A673 (cell line): ENCODE data around the gene IGFL2. TPM values are rescaled to one million over a fixed set of nuclear protein-coding genes. Genes with fewer than 3 reads are reported as not detected.
"Not testable (repeated sequence)": the region's sequence is repeated elsewhere in the genome, so short reads cannot be mapped to it uniquely, and the experiment has no call there.

Source experiments
- BruUV-seq: library from RNA; stranded (reverse); fragments of 400-500 nt; replicated peaks from 2 replicates; lab custom pipeline; 2021; lab: Mats Ljungman, UMichigan
- CTCF ChIA-PET: fragments of 300-600 bp; sonication (Branson Sonifier 250); formaldehyde crosslinking; loops from one replicate; lab custom pipeline; 2022; ENCODE audit warnings: antibody characterized with exemption; lab: Charles Lee
- POLR2A ChIA-PET: fragments of 300-600 bp; sonication (Branson Sonifier 250); formaldehyde crosslinking; loops from one replicate; lab custom pipeline; 2022; ENCODE audit warnings: antibody characterized with exemption; ENCODE audit not compliant: low non-redundant PET; lab: Charles Lee
- DNase-seq: peaks from one replicate; pipeline ENCODE4 v3.0.0-alpha.2; 2015; ENCODE audit warnings: low spot score
- H3K27ac ChIP-seq: fragments of 200-600 bp; sonication (generic); 2 replicates; pipeline ENCODE4 v1.5.1; 2016; ENCODE audit warnings: mixed run types, low read depth, mild to moderate bottlenecking, mixed read lengths, antibody characterized with exemption, low read length; ENCODE audit not compliant: poor library complexity, severe bottlenecking
- H3K27me3 ChIP-seq: fragments of 200-600 bp; sonication (generic); replicated peaks from 2 replicates; pipeline ENCODE4 v1.6.1; 2017; ENCODE audit warnings: mixed run types, low read depth, mild to moderate bottlenecking, mixed read lengths, antibody characterized with exemption, low read length; ENCODE audit not compliant: insufficient read depth, poor library complexity
- H3K36me3 ChIP-seq: fragments of 200-600 bp; sonication (generic); 2 replicates; pipeline ENCODE4 v1.6.1; 2016; ENCODE audit warnings: mixed run types, mild to moderate bottlenecking, mixed read lengths, antibody characterized with exemption, low read length; ENCODE audit not compliant: insufficient read depth, poor library complexity, severe bottlenecking
- H3K4me1 ChIP-seq: fragments of 200-600 bp; sonication (generic); 2 replicates; pipeline ENCODE4 v1.6.1; 2017; ENCODE audit warnings: mixed run types, mild to moderate bottlenecking, mixed read lengths, antibody characterized with exemption, low read length; ENCODE audit not compliant: insufficient read depth, poor library complexity, severe bottlenecking
- H3K4me3 ChIP-seq: fragments of 200-600 bp; sonication (generic); 2 replicates; pipeline ENCODE4 v1.5.1; 2016; ENCODE audit warnings: low read depth, mixed run types, mild to moderate bottlenecking, mixed read lengths, low read length; ENCODE audit not compliant: poor library complexity, severe bottlenecking
- H3K9me3 ChIP-seq: fragments of 200-600 bp; sonication (generic); 2 replicates; pipeline ENCODE4 v1.6.1; 2016; ENCODE audit warnings: mixed run types, low read depth, mild to moderate bottlenecking, mixed read lengths, antibody characterized with exemption, low read length; ENCODE audit not compliant: poor library complexity, severe bottlenecking
- EZH2 ChIP-seq: fragments of 200-600 bp; sonication (generic); IDR thresholded peaks from 2 replicates; pipeline ENCODE4 v1.6.1; 2017; ENCODE audit warnings: borderline replicate concordance, low read depth, mild to moderate bottlenecking, mixed read lengths, antibody characterized with exemption, low read length; ENCODE audit not compliant: poor library complexity, severe bottlenecking
- intact Hi-C: fragments of 100-400 bp; cut with micrococcal nuclease; formaldehyde crosslinking; loops from one replicate; pipeline ENCODE4 v1.10.0; 2022; ENCODE audit not compliant: unreplicated experiment
- total RNA-seq: library from RNA; stranded (reverse); gene quantifications from 2 replicates; pipeline ENCODE4 v1.2.3, GENCODE V29; 2021
- TF ChIP-seq, protein P1 (sequence below): fragments of 300-800, 200-600 bp; sonication (generic); conservative IDR thresholded peaks from 2 replicates; pipeline ENCODE4 v1.5.1; 2017; ENCODE audit warnings: low read depth, mild to moderate bottlenecking, antibody characterized with exemption, low read length, moderate library complexity, mixed read lengths

IGFL2 gene
- total RNA-seq, 1 experiment from 2014 or later, result 0.45 TPM

DNA sequence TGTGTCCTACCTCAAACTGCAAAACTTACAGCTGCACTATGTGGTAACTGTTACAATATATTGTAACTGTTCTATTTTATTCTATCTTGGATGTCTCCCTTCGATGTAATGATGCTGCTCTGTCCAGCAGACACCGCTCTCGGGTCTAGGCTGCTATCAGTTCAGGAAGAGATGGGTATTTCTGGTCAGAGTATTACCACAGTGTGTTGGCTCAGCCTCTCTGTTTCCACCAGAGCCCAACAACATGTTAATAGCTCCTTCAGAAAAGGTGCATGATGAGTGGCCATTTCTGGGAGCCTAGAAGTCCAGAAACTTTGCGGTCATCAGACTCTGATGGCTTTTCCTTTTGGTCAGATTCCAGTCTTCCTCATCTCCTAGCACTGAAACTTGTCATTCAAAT, 45.6 kb downstream of the IGFL2 start:
- Histone ChIP-seq H3K27ac (no peak overlapping the region), H3K4me3 (no peak overlapping the region), H3K36me3 (no peaks in the 10 kb centered on the region), H3K27me3 (no peaks in the 10 kb centered on the region), H3K9me3 (no peaks in the 10 kb centered on the region), H3K4me1 (no peaks in the 10 kb centered on the region)
- POLR2A ChIA-PET, result no interaction called here
- intact Hi-C loops, result loop anchor here (5.0 kb wide), 1 partner anchor 69 kb away; no protein-coding TSS in a partner anchor
- CTCF ChIA-PET, result no interaction called here
- no peak for DNase-seq
- BruUV-seq, result no TSS peak
- TF ChIP-seq EZH2, result no peak
- TF ChIP-seq, protein P1, sequence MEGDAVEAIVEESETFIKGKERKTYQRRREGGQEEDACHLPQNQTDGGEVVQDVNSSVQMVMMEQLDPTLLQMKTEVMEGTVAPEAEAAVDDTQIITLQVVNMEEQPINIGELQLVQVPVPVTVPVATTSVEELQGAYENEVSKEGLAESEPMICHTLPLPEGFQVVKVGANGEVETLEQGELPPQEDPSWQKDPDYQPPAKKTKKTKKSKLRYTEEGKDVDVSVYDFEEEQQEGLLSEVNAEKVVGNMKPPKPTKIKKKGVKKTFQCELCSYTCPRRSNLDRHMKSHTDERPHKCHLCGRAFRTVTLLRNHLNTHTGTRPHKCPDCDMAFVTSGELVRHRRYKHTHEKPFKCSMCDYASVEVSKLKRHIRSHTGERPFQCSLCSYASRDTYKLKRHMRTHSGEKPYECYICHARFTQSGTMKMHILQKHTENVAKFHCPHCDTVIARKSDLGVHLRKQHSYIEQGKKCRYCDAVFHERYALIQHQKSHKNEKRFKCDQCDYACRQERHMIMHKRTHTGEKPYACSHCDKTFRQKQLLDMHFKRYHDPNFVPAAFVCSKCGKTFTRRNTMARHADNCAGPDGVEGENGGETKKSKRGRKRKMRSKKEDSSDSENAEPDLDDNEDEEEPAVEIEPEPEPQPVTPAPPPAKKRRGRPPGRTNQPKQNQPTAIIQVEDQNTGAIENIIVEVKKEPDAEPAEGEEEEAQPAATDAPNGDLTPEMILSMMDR, result no peak

DNA sequence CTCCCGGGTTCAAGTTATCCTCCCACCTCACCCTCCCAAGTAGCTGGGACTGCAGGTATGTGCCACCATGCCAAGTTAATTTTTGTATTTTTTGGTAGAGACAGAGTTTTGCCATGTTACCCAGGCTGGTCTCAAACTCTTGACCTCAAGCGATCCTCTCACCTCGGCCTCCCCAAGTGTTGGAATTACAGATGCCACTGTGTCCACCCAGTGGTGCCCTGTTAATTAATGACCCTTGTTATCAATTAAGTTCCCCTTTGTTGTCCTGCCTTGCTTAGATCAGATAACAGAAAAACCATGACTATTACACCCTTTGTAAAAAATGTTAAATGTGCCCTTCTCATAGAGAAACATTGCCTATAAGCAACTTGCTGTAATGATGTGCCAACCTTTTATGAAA, 47.1 kb downstream of the IGFL2 start:
- intact Hi-C loops, result no loop called here
- CTCF ChIA-PET, result interaction anchor here (0.8 kb wide), 1 partner anchor 117 kb away, joined by 3 read pairs; no protein-coding TSS in a partner anchor

DNA sequence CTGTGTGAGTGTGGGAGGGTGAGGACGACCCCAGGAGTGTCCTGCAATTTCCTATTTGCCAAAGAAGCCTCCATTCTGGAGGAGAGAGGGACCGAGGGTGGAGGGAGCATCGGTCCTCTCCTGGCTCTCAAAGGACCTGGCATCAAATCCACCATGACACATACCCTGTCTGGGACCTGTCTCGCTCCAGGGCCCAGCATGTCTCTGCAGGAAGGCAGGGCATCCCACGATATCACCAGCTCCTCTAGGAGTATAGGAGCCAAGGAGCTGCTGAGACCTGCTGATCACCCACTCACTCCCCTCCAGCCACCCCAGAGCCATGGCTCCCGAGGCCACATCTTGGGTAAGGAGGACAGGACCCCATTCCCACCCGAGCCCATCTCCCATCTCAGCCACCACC, 47.9 kb downstream of the IGFL2 start:
- H3K27ac ChIP-seq, H3K27me3 ChIP-seq, POLR2A ChIA-PET, H3K4me3 ChIP-seq, H3K9me3 ChIP-seq, DNase-seq, H3K36me3 ChIP-seq, BruUV-seq, intact Hi-C loops, CTCF ChIA-PET, H3K4me1 ChIP-seq: not testable (repeated sequence)

More for the DNA sequence above, 47.1 kb downstream of the IGFL2 start:
- TF ChIP-seq EZH2, result no peak
- TF ChIP-seq, protein P1, result no peak
- no TSS peak for BruUV-seq
- Histone ChIP-seq H3K9me3 (no peaks in the 10 kb centered on the region), H3K27ac (no peak overlapping the region), H3K27me3 (no peaks in the 10 kb centered on the region), H3K4me1 (no peaks in the 10 kb centered on the region), H3K36me3 (no peaks in the 10 kb centered on the region), H3K4me3 (no peak overlapping the region)
- DNase-seq, result no peak
- POLR2A ChIA-PET, result no interaction called here

DNA sequence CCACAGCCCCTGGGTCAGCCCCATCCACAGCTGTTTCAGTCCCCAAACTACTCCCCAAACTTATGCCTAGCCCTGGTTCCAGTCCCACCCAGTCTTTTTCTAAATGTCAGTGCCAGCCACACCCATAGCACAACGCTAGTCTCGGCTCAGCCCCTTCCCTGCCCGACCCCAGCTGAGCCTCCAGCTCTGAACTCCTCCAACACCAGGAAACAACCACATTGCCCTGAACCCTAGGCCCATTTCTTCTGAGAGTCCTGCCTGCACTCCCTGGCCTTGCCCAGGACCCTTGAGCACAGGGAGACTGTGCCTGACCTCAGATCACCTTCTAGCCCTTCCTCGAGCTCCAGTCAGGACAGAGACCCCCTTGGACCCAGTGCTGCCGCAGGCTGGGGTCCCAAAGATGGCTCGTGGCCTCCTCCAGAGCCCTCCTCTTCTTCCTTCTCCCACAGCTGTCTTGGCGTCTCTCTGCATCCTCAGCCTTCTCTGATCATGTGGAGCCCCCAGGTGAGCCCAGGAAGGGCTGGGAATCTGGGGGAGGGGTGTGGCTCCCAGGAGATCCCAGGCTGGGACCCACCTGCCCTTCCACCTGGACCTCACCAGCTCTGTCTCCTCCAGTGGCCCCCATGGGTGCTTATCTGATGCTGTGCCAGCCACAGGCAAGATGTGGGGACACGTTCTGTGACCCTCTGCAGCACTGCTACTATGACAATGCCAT, 48.5 kb downstream of the IGFL2 start:
- no peaks in the 10 kb centered on the region for H3K9me3 ChIP-seq
- no peaks in the 10 kb centered on the region for H3K4me1 ChIP-seq
- H3K4me3 ChIP-seq, result no peak overlapping the region
- no peak for DNase-seq
- H3K27me3 ChIP-seq, result no peaks in the 10 kb centered on the region
- TF ChIP-seq, protein P1, result no peak
- no peak for TF ChIP-seq EZH2
- H3K27ac ChIP-seq, result no peak overlapping the region
- H3K36me3 ChIP-seq, result no peaks in the 10 kb centered on the region
- ChIA-PET CTCF (no interaction called here), POLR2A (no interaction called here)
- no TSS peak for BruUV-seq
- intact Hi-C loops, result no loop called here
